ENCODE data around the gene VAMP2.

VAMP2 gene

GRCh38 chr17:8155231-8155995, 7.3 kb downstream of the VAMP2 start:
- peak in 2 of 14 donors; percentile 50 to 71 for DNase-seq

GRCh38 chr17:8154608-8155155, 8.1 kb downstream of the VAMP2 start:
- DNase-seq: no peak

DNA sequence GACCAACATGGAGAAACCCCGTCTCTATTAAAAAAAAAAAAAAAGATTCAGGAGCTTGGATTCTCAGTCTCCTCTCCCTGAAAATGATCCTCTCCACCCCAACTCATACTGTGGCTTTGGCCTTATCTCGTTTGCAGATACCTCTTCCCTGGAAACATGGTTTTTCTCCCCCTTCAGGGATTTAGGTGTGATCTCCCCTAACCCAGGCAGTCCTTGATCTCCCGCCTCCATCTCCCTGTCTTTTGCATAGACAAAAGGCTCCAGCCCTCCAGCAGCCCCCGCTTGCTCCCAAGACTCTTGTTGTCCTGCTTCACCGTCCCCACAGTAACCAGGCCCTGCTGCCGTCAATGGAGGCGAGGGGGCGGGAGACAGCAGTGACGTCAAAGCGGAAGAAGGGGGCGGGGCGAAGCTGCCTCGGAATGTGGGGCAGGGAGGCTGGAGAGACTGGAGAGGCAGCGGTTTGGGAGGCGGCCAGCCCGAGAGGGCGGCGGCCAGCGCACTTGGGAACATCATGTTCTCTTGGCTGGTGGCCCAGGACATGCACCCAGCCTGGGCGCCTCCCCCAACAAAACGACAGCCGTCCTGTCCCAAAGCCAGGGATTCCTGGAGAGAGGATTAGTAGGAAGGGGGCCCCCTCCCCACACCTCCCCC, 8.7 kb downstream of the VAMP2 start:
- peak; percentile 84 to 98 (median 96) for DNase-seq

- DNase-seq: peak in 10 of 14 donors; percentile 23 to 79 (median 62)
Observed at GRCh38 chr17:8153525-8153956, 9.2 kb downstream of the VAMP2 start.

DNA sequence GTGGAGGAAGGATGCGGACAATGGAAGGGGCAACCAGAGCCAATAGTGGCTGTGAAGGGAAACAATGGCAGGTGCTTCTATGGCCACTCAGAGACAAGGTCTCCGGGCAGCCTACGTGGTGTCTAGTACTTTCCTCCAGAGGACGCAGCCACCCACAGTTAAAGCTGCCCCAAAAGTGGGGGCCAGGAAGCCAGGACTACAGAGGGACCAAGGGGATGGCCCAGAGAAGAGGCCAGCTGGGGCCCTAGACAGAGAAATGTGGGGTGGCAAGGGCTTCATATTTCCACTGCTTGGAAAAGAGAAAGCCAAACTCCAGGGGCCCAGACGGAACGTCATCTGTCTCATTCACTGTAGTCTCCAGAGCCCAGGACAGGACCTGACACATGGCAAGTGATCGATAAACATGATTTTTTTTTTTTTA, 9.7 kb downstream of the VAMP2 start:
- DNase-seq: peak in 1 of 14 donors; percentile 70

GRCh38 chr17:8152112-8152775, 10.5 kb downstream of the VAMP2 start, which contains the start of gene PER1:
TSS of gene PER1 (minus strand) at chr17:8152404. CDS start at chr17:8150706, 1,698 bp downstream.
- DNase-seq: peak; percentile 72 to 97 (median 92)

DNA sequence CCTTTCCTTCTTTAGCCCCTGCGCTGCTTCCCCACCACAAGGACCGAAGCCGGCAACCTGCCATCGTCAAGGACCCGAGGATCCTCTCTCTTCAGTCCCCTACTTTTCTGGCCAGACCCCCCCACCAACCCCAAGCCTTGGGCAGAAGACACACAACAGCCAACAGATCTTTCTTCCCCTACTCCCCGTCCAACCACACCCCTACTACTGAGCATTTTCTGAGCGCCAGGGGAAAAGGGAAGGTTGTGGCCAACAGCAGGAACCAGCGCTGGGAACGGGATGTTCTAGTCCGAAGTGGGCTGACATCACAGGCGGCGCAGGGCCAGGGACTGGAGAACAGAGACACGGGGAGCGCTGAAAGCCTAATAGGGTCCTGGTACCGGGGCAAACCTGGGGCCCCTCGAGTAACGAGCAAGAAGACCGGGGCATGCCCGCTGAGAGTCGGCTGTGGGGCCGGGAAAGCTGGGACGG, 11.1 kb downstream of the VAMP2 start:
- peak in 11 of 14 donors; percentile 62 to 84 (median 78) for DNase-seq

- DNase-seq: peak; percentile 34 to 93 (median 84)
Observed at GRCh38 chr17:8151120-8151640, 11.6 kb downstream of the VAMP2 start.

DNA sequence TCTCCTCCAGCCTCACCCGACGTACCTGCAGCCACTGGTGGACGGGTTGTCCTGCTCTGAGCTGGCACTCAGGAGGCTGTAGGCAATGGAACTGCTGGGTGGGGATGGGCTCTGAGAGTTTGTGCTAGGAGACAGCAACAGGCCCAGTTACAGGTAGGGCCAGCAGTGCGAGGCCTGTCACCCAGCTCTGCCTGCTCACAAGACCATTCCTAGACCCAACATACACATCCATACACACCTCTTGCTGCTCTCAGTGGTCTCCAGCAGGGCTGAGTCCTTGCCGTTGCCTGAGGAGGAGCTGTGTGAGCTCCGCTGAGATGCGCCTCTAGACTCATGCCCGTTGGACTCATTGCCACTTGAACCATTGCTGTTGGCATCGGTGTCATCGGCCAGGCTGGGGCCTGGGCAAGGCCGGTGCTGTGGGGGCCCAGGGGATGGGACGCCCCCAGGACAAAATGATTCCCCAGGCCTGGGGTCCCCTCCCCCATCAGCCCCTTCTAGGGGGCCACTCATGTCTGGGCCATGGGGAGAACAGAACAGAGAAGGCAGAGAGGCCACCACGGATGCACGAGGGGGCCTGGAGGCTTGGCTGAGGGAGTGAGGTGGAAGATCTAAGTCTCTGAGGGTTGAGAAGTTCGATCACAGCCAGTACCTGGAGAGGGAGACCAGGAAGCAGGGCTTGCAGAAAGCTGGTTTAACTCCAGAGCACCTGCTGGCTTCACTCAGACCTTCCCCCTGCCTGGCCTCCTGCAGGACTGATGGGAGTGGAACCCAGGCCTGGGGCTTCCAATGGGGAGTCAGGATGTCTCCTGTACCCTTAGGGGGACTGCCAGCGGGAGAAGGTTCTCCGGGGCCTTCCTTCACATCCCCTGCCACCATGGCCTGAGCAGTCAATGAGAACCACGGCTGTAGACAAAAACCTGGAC, 12.3 kb downstream of the VAMP2 start:
- DNase-seq: no peak

DNA sequence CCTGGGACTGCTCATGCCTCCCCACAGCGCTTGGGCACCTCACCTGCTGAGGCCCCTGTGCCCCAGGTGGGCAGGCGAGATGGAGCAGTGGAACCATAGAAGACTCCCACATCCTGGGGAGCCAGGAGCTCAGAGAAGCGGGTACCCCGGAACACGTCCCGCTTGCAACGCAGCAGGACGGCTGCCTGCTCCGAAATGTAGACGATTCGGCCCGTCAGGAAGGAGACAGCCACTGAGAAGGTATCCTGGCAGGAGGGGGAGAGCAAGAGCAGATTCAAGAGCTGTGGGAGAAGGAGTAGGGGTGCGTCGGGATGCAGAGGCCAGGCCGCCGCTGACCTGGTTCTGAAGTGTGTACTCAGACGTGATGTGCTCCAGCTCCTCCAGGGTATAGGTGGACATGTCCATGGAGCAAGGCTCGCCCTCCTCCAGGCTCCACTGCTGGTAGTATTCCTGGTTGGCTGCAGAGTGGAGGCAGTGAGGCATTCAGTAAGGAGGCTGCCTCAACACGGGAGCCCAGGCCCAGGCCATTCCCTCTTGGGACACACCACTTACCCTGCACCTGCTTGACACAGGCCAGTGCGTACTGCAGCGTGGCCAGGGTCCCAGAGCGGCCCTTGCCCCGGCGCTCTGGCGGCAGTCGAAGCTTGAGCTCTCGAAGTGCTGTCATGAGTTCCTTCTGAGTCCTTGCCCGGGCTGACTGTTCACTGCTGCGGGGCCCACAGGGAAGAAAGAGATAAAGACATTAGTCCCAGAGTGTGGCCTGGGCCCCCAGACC, 13.1 kb downstream of the VAMP2 start:
- DNase-seq: no peak

- no peak for DNase-seq
Observed at GRCh38 chr17:8148560-8148959, 14.2 kb downstream of the VAMP2 start.

- no peak for DNase-seq
Observed at GRCh38 chr17:8147805-8148404, 14.8 kb downstream of the VAMP2 start.

- DNase-seq: no peak
Observed at GRCh38 chr17:8147141-8147804, 15.5 kb downstream of the VAMP2 start.

GRCh38 chr17:8146381-8147140, 16.2 kb downstream of the VAMP2 start:
- no peak for DNase-seq

DNA sequence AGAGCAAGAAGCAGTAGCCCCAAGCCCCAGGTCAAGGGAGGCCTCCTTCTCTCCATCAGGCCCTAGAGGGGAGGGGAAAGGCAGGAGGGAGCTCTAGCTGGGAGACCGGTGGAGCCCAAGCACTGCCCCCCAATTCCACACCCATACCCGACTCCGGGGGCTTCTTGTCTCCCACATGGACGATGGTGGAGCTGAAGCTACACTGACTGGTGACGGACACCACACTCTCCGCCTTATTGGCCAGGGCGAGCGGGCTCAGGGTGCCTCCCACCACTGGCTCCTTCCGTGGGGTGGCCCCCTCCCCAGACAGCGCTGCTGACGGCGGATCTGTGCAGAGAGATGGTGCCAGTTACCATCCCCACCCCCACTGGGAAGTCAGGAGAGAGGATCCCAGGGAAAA, 16.9 kb downstream of the VAMP2 start:
- no peak for DNase-seq

DNA sequence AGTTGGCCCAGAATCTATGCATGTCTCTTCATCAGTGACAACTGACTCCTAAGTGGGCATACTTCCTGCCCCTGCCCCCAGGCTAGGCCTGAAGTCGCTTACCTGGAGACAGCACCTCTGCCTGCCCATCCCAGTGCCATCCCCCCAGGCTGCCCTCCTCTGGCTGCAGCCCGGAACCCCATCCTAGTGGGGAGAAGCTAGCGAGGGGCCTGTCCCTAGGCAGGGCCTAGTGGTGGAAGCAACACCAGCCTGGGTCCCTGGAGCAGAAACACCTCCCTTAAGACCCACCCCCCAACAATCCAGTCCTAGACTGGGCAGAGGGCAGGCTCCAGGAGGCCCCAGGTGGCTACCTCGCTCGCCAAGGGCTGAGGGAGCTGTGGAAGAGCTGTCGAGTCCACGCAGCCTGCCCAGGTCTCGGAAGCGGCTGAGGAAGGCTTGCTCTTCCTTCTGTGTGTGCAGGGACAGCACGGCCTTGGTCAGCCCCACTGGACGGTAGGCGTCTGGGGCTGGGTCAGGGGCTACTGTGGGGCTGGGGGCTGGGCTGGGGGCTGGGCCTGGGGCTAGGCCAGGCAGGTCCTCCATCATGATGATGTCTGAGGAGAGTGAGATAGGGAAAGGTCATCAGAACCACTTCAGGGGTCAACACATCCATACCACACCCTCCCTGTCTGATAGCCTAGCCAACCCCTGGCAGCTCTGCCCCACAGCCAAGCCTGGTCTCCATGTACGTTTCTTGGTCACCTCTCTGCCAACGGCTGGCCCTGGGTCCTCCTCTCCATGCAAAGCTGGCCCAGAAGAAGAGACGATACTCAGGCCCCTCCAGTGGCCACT, 18.1 kb downstream of the VAMP2 start:
- DNase-seq: no peak

GRCh38 chr17:8143581-8144400, 19.0 kb downstream of the VAMP2 start:
- no peak for DNase-seq

Data from C1 segment of cervical spinal cord (tissue), 14 donors.